Upper lobe of left lung (tissue), 6 donors: ENCODE data around the gene SLC6A3. TPM values are rescaled to one million over a fixed set of nuclear protein-coding genes. Genes with fewer than 3 reads are reported as not detected.

ENCODE experiments used
- ATAC-seq, 2 donors: fragments of 200-7000 bp; cut with Tn5 transposase; one replicate each; pipeline ENCODE4 v1.9.1; 2022; ENCODE audit warnings: mild to moderate bottlenecking in 2 of 2, moderate library complexity in 2 of 2; ENCODE audit not compliant: low FRiP score in 2 of 2
- DNase-seq, 2 donors: peaks; one replicate each; pipeline ENCODE4 v3.0.0-alpha.2; 2019 to 2020
- H3K27ac ChIP-seq, 4 donors: fragments of 200-600 bp; sonication (generic); one replicate each; pipeline ENCODE4 v1.5.1; 2016 to 2019
- H3K27me3 ChIP-seq, 4 donors: fragments of 200-600 bp; sonication (generic); one replicate each; pipeline ENCODE4 v1.5.1; 2017 to 2019
- H3K36me3 ChIP-seq, 4 donors: fragments of 200-600 bp; sonication (generic); one replicate each; pipeline ENCODE4 v1.5.1; 2016 to 2019
- H3K4me1 ChIP-seq, 4 donors: fragments of 200-600 bp; sonication (generic); one replicate each; pipeline ENCODE4 v1.5.1; 2018 to 2019
- H3K4me3 ChIP-seq, 4 donors: fragments of 200-600 bp; sonication (generic); one replicate each; pipeline ENCODE4 v1.5.1; 2017 to 2019; ENCODE audit warnings: mild to moderate bottlenecking in 2 of 4, moderate library complexity in 1 of 4
- H3K9me3 ChIP-seq, 4 donors: fragments of 200-600 bp; sonication (generic); one replicate each; pipeline ENCODE4 v1.5.1; 2018 to 2019
- CTCF ChIP-seq, 6 experiments: fragments of 450-650 bp in 4 of 6; fragments of 200-600 bp in 2 of 6; sonication (generic) in 2 of 6; IDR thresholded peaks; one replicate each; pipeline ENCODE4 v1.5.1; 2016 to 2019; ENCODE audit warnings: antibody characterized with exemption in 6 of 6
- EP300 ChIP-seq, 4 donors: sonication (generic); formaldehyde crosslinking; IDR thresholded peaks; one replicate each; pipeline ENCODE4 v1.5.1; 2017; ENCODE audit warnings: antibody characterized with exemption in 4 of 4, control low read depth in 2 of 4
- POLR2A ChIP-seq, 4 donors: fragments of 450-650 bp; IDR thresholded peaks; one replicate each; pipeline ENCODE4 v1.5.1; 2016 to 2017; ENCODE audit warnings: antibody characterized with exemption in 4 of 4, mild to moderate bottlenecking in 2 of 4
- POLR2AphosphoS5 ChIP-seq, 2 donors: sonication (generic); formaldehyde crosslinking; IDR thresholded peaks; one replicate each; pipeline ENCODE4 v1.5.1; 2017; ENCODE audit warnings: antibody characterized with exemption in 2 of 2
- WGBS, 2 donors: methylation state at CpG; one replicate each; pipeline ENCODE4 v1.1.5; 2017 to 2018; 5-methylcytosine and 5-hydroxymethylcytosine counted together
- total RNA-seq, 6 donors: library from RNA; depleted of rRNA in 4 of 6; stranded (reverse); fragments of >200 nt in 4 of 6; gene quantifications; one replicate each; pipeline versions ENCODE4 v1.1.0 to v1.2.1, GENCODE V29; 2016 to 2021
- donor health status: DM: no; HTN: no; CAD: no; lungs with moderate emphysema.
- donor health status: DM: no; HTN: yes; CAD: no; lungs with severe emphysema.

Gene SLC6A3
- total RNA-seq, 6 donors from 2014 or later = 0.15 to 1.2 (median 0.36) TPM; not detected in 2

GRCh38 chr5:1431021-1431811, 14.0 kb downstream of the SLC6A3 start:
- DNase-seq (peak in 1 of 2 donors; percentile 15), ATAC-seq (peak; percentile 30 to 63)
- Histone ChIP-seq H3K36me3 (no peaks in the 10 kb centered on the region), H3K27ac (no peak overlapping the region), H3K27me3 (no peaks in the 10 kb centered on the region), H3K9me3 (peaks cover 10 to 40% (median 29%) of the 10 kb centered on the region in 4 donors), H3K4me1 (no peaks in the 10 kb centered on the region), H3K4me3 (no peak overlapping the region)
- no peak for TF ChIP-seq POLR2A (IDR thresholded peaks at IDR 0.05)
- 84 to 88% methylated on average over 27 to 29 of the region's 33 CpGs for WGBS, 2 donors

GRCh38 chr5:1430121-1430795, 15.0 kb downstream of the SLC6A3 start:
- ATAC-seq (no peak), DNase-seq (peak in 1 of 2 donors; percentile 7)
- Histone ChIP-seq H3K36me3 (no peaks in the 10 kb centered on the region), H3K27me3 (no peaks in the 10 kb centered on the region), H3K27ac (no peak overlapping the region), H3K4me3 (no peak overlapping the region), H3K4me1 (no peaks in the 10 kb centered on the region), H3K9me3 (peaks cover 10 to 41% (median 29%) of the 10 kb centered on the region in 4 donors)
- 85 to 90% methylated on average over 22 to 25 of the region's 26 CpGs for WGBS, 2 donors
- no peak for TF ChIP-seq POLR2A (IDR thresholded peaks at IDR 0.05)
- no peak for TF ChIP-seq EP300 (IDR thresholded peaks at IDR 0.05)
- no peak for TF ChIP-seq CTCF (IDR thresholded peaks at IDR 0.05)
- no peak for TF ChIP-seq POLR2AphosphoS5 (IDR thresholded peaks at IDR 0.05)

- Histone ChIP-seq H3K4me3 (no peak overlapping the region), H3K9me3 (peaks cover 10 to 41% (median 29%) of the 10 kb centered on the region in 4 donors)
- DNase-seq = peak in 1 of 2 donors; percentile 6
These were observed 15.7 kb downstream of the SLC6A3 start for GRCh38 chr5:1429496-1429895.

GRCh38 chr5:1429066-1429465, 16.2 kb downstream of the SLC6A3 start:
- DNase-seq = no peak
- H3K27me3 ChIP-seq = no peaks in the 10 kb centered on the region
- no peaks in the 10 kb centered on the region for H3K4me1 ChIP-seq
- H3K9me3 ChIP-seq = peaks cover 10 to 41% (median 29%) of the 10 kb centered on the region in 4 donors
- H3K4me3 ChIP-seq = no peak overlapping the region
- no peaks in the 10 kb centered on the region for H3K36me3 ChIP-seq
- H3K27ac ChIP-seq = no peak overlapping the region
- TF ChIP-seq CTCF (IDR thresholded peaks at IDR 0.05) (no peak), POLR2AphosphoS5 (IDR thresholded peaks at IDR 0.05) (no peak), POLR2A (IDR thresholded peaks at IDR 0.05) (no peak), EP300 (IDR thresholded peaks at IDR 0.05) (no peak)
- ATAC-seq = no peak
- WGBS, 2 donors = 78 to 79% methylated on average over 6 to 7 of the region's 7 CpGs

More at GRCh38 chr5:1429496-1429895, 15.7 kb downstream of the SLC6A3 start:
- Histone ChIP-seq H3K36me3 (no peaks in the 10 kb centered on the region), H3K27ac (no peak overlapping the region), H3K4me1 (no peaks in the 10 kb centered on the region), H3K27me3 (no peaks in the 10 kb centered on the region)
- no peak for ATAC-seq
- TF ChIP-seq POLR2AphosphoS5 (IDR thresholded peaks at IDR 0.05) (no peak), CTCF (IDR thresholded peaks at IDR 0.05) (no peak)
- WGBS, 2 donors = 71 to 84% methylated on average over 5 of the region's 5 CpGs

- no peak for TF ChIP-seq POLR2AphosphoS5 (IDR thresholded peaks at IDR 0.05)
- no peak for TF ChIP-seq POLR2A (IDR thresholded peaks at IDR 0.05)
- no peak for TF ChIP-seq EP300 (IDR thresholded peaks at IDR 0.05)
- no peak for TF ChIP-seq CTCF (IDR thresholded peaks at IDR 0.05)
- DNase-seq = no peak
- Histone ChIP-seq H3K27ac (no peak overlapping the region), H3K36me3 (no peaks in the 10 kb centered on the region), H3K4me1 (no peaks in the 10 kb centered on the region), H3K4me3 (no peak overlapping the region), H3K9me3 (peaks cover 10 to 41% (median 29%) of the 10 kb centered on the region in 4 donors), H3K27me3 (no peaks in the 10 kb centered on the region)
- no peak for ATAC-seq
- WGBS, 2 donors = 80 to 81% methylated on average over 1 of the region's 1 CpG
These were observed 17.1 kb downstream of the SLC6A3 start for GRCh38 chr5:1428107-1428506.
